ENCODE results near the gene MRPL50.
"Not testable (repeated sequence)": the region's sequence is repeated elsewhere in the genome, so short reads cannot be mapped to it uniquely, and the experiment has no call there.

Gene MRPL50

GRCh38 chr9:101417977-101418376 lies 19.6 kb upstream of the MRPL50 start:
- no peak for DNase-seq (ENCODE audit: low read depth in 3 of 3)

- no peak for DNase-seq (ENCODE audit: low read depth in 3 of 3)
Measured at GRCh38 chr9:101417389-101417788, 19.0 kb upstream of the MRPL50 start.

GRCh38 chr9:101415578-101415977 lies 17.2 kb upstream of the MRPL50 start:
- no peak for DNase-seq (ENCODE audit: low read depth in 3 of 3)

GRCh38 chr9:101414839-101415238 lies 16.4 kb upstream of the MRPL50 start:
- DNase-seq (ENCODE audit: low read depth in 3 of 3) = no peak

- DNase-seq (ENCODE audit: low read depth in 3 of 3) = no peak
Measured at GRCh38 chr9:101409079-101409477, 10.7 kb upstream of the MRPL50 start.

GRCh38 chr9:101408374-101409078 lies 10.1 kb upstream of the MRPL50 start:
- no peak for DNase-seq (ENCODE audit: low read depth in 3 of 3)

GRCh38 chr9:101403516-101404285 lies 5.3 kb upstream of the MRPL50 start:
- no peak for DNase-seq (ENCODE audit: low read depth in 3 of 3)

- no peak for DNase-seq (ENCODE audit: low read depth in 3 of 3)
Measured at GRCh38 chr9:101400120-101400519, 1.7 kb upstream of the MRPL50 start.

GRCh38 chr9:101399643-101399970 lies 1.2 kb upstream of the MRPL50 start:
- no peak for DNase-seq (ENCODE audit: low read depth in 3 of 3)

- no peak for DNase-seq (ENCODE audit: low read depth in 3 of 3)
Measured at GRCh38 chr9:101398930-101399642, 668 bp upstream of the MRPL50 start.

GRCh38 chr9:101397746-101398067 lies 711 bp downstream of the MRPL50 start:
- no peak for DNase-seq (ENCODE audit: low read depth in 3 of 3)

- no peak for DNase-seq (ENCODE audit: low read depth in 3 of 3)
Measured at GRCh38 chr9:101394687-101395086, 3.7 kb downstream of the MRPL50 start.

- no peak for DNase-seq (ENCODE audit: low read depth in 3 of 3)
Measured at GRCh38 chr9:101393135-101393534, 5.3 kb downstream of the MRPL50 start.

GRCh38 chr9:101388507-101388993 lies 9.9 kb downstream of the MRPL50 start:
- no peak for DNase-seq (ENCODE audit: low read depth in 3 of 3)

GRCh38 chr9:101387871-101388506 lies 10.4 kb downstream of the MRPL50 start:
- no peak for DNase-seq (ENCODE audit: low read depth in 3 of 3)

GRCh38 chr9:101384873-101385536 lies 13.4 kb downstream of the MRPL50 start, which contains the start of gene BAAT:
Gene BAAT (minus strand): TSS chr9:101385006. CDS start chr9:101371404, 13,602 bp downstream.
- not testable (repeated sequence) for DNase-seq (ENCODE audit: low read depth in 3 of 3)

- no peak for DNase-seq (ENCODE audit: low read depth in 3 of 3)
Measured at GRCh38 chr9:101383361-101383760, 15.1 kb downstream of the MRPL50 start.

GRCh38 chr9:101381833-101382342 lies 16.5 kb downstream of the MRPL50 start:
- DNase-seq (ENCODE audit: low read depth in 3 of 3) = no peak

GRCh38 chr9:101381118-101381517 lies 17.3 kb downstream of the MRPL50 start:
- DNase-seq (ENCODE audit: low read depth in 3 of 3) = no peak

- DNase-seq (ENCODE audit: low read depth in 3 of 3) = no peak
Measured at GRCh38 chr9:101380295-101380694, 18.1 kb downstream of the MRPL50 start.

GRCh38 chr9:101376111-101376848 lies 22.1 kb downstream of the MRPL50 start:
- no peak for DNase-seq (ENCODE audit: low read depth in 3 of 3)

Measured in stimulated activated CD4-positive, alpha-beta T cell treated with anti-CD3 and anti-CD28 coated beads, TNF-alpha, amount 100 ng/mL, for 4 hours (primary cell).